ENCODE data around the gene NPIPA1. TPM values are rescaled to one million over a fixed set of nuclear protein-coding genes. Genes with fewer than 3 reads are reported as not detected.

NPIPA1 gene
- total RNA-seq, 1 experiment from 2014 or later, result 91.0 TPM

DNA sequence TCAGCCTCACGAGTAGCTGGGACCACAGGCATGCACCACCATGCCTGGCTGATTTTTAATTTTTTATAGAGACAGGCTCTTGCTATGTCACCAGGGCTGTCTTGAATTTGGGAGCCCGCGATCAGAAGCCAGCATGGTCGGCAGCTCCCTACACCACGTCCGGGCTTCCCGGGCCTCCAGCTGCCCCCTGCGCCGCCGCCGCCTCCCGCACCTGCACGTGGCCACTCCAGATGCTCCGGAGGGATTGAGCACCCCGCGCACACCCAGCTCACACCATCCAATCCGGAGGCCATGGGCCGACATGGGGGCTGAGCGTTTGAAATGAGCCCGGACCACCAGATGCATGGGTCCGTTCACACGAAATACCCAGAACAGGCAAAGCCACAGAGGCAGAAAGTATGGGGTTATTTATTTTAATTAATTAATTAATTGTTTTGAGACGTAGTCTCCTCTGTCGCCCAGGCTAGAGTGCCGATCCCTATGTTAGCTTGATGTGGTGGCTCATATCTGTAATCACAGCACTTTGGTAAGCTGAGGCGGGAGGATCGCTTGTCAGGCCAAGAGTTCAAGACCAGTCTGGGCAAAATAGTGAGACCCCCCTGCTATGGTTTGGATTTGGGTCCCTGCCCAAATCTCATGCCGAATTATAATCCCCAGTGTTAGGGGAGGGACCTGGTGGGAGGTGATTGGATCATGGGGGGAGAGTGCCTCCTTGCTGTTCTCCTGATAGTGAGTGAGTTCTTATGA, 20.5 kb downstream of the NPIPA1 start:
- CTCF ChIA-PET, result no interaction called here
- H3K4me1 Mint-ChIP-seq (ENCODE audit: low read depth, unreplicated experiment), result no peaks in the 10 kb centered on the region
- no peaks in the 10 kb centered on the region for H3K36me3 Mint-ChIP-seq (ENCODE audit: insufficient read depth, unreplicated experiment)
- Histone ChIP-seq H3K4me1 (no peaks in the 10 kb centered on the region), H3K4me3 (ENCODE audit: low read depth, low read length) (no peak overlapping the region), H3K36me3 (ENCODE audit: control insufficient read depth, insufficient read depth, low read length) (no peaks in the 10 kb centered on the region), H3K27me3 (replicated peaks; ENCODE audit: control insufficient read depth, insufficient read depth, low read length) (no peaks in the 10 kb centered on the region), H3K9me3 (no peaks in the 10 kb centered on the region)
- no peak overlapping the region for H3K27ac Mint-ChIP-seq (ENCODE audit: unreplicated experiment)
- POLR2A ChIA-PET, result interaction anchor here (0.5 kb wide), 1 partner anchor 907 kb away, joined by 3 read pairs; no protein-coding TSS in a partner anchor
- TF ChIP-seq, protein P1, sequence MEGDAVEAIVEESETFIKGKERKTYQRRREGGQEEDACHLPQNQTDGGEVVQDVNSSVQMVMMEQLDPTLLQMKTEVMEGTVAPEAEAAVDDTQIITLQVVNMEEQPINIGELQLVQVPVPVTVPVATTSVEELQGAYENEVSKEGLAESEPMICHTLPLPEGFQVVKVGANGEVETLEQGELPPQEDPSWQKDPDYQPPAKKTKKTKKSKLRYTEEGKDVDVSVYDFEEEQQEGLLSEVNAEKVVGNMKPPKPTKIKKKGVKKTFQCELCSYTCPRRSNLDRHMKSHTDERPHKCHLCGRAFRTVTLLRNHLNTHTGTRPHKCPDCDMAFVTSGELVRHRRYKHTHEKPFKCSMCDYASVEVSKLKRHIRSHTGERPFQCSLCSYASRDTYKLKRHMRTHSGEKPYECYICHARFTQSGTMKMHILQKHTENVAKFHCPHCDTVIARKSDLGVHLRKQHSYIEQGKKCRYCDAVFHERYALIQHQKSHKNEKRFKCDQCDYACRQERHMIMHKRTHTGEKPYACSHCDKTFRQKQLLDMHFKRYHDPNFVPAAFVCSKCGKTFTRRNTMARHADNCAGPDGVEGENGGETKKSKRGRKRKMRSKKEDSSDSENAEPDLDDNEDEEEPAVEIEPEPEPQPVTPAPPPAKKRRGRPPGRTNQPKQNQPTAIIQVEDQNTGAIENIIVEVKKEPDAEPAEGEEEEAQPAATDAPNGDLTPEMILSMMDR (IDR thresholded peaks at IDR 0.05; ENCODE audit: insufficient read depth in 1 of 2, low read depth in 1 of 2, low read length in 1 of 2, severe bottlenecking in 1 of 2, unreplicated experiment in 1 of 2), result no peak
- H3K9me3 Mint-ChIP-seq (ENCODE audit: unreplicated experiment), result no peaks in the 10 kb centered on the region
- no TSS peak for BruUV-seq (replicated peaks)
- no peak for DNase-seq
- no peak overlapping the region for H3K4me3 Mint-ChIP-seq (ENCODE audit: unreplicated experiment)
- no peaks in the 10 kb centered on the region for H3K27me3 Mint-ChIP-seq (ENCODE audit: insufficient read depth, unreplicated experiment)
- intact Hi-C loops (cut with micrococcal nuclease; ENCODE audit: unreplicated experiment), result no loop called here

DNA sequence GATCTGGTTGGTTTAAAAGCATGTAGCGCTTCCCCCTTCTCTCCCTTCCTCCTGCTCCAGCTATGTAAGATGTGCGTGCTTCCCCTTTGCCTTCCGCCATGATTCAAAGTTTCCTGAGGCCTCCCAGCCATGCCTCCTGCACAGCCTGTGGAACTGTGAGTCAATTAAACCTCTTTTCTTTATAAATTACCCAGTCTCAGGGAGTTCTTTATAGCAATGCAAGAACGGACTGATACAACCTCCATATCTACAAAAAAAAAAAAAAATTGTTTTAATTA, 21.0 kb downstream of the NPIPA1 start:
- Mint-ChIP-seq H3K4me3 (ENCODE audit: unreplicated experiment) (no peak overlapping the region), H3K27me3 (ENCODE audit: insufficient read depth, unreplicated experiment) (no peaks in the 10 kb centered on the region), H3K9me3 (ENCODE audit: unreplicated experiment) (no peaks in the 10 kb centered on the region), H3K27ac (ENCODE audit: unreplicated experiment) (no peak overlapping the region), H3K36me3 (ENCODE audit: insufficient read depth, unreplicated experiment) (no peaks in the 10 kb centered on the region), H3K4me1 (ENCODE audit: low read depth, unreplicated experiment) (no peaks in the 10 kb centered on the region)
- no peaks in the 10 kb centered on the region for H3K27me3 ChIP-seq (replicated peaks; ENCODE audit: control insufficient read depth, insufficient read depth, low read length)
- no peaks in the 10 kb centered on the region for H3K9me3 ChIP-seq
- no peak for DNase-seq
- intact Hi-C loops (cut with micrococcal nuclease; ENCODE audit: unreplicated experiment), result no loop called here
- no peak overlapping the region for H3K4me3 ChIP-seq (ENCODE audit: low read depth, low read length)
- TF ChIP-seq, protein P1 (IDR thresholded peaks at IDR 0.05; ENCODE audit: insufficient read depth in 1 of 2, low read depth in 1 of 2, low read length in 1 of 2, severe bottlenecking in 1 of 2, unreplicated experiment in 1 of 2), result no peak
- no peaks in the 10 kb centered on the region for H3K4me1 ChIP-seq
- BruUV-seq (replicated peaks), result no TSS peak
- ChIA-PET POLR2A (interaction anchor here (0.5 kb wide), 1 partner anchor 906 kb away, joined by 3 read pairs; no protein-coding TSS in a partner anchor), CTCF (no interaction called here)
- no peaks in the 10 kb centered on the region for H3K36me3 ChIP-seq (ENCODE audit: control insufficient read depth, insufficient read depth, low read length)

DNA sequence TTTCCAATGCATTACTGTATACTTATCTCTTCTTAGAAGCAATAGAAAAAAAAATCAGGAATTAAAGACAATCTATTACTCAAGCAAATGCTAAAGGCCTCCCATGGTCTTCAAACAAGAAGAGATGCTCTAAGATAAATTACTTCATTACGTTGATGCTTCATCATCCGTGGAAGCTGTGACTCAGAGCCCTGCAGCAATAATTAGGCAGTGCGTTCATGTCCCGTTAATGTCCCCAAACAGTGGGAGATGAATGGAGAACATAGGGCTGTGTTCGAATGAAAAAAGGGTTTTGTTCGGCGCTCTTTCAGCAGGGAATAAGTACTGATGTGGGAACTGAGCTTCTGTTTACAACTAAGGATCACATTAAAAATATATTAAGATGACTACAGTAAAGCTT, 21.7 kb downstream of the NPIPA1 start:
- ChIA-PET POLR2A (no interaction called here), CTCF (no interaction called here)
- TF ChIP-seq, protein P1 (IDR thresholded peaks at IDR 0.05; ENCODE audit: insufficient read depth in 1 of 2, low read depth in 1 of 2, low read length in 1 of 2, severe bottlenecking in 1 of 2, unreplicated experiment in 1 of 2), result no peak
- intact Hi-C loops (cut with micrococcal nuclease; ENCODE audit: unreplicated experiment), result no loop called here
- no peak for DNase-seq
- Histone ChIP-seq H3K27me3 (replicated peaks; ENCODE audit: control insufficient read depth, insufficient read depth, low read length) (no peaks in the 10 kb centered on the region), H3K4me1 (no peaks in the 10 kb centered on the region), H3K36me3 (ENCODE audit: control insufficient read depth, insufficient read depth, low read length) (no peaks in the 10 kb centered on the region), H3K9me3 (no peaks in the 10 kb centered on the region), H3K4me3 (ENCODE audit: low read depth, low read length) (no peak overlapping the region)
- H3K27ac Mint-ChIP-seq (ENCODE audit: unreplicated experiment), result no peak overlapping the region
- no peaks in the 10 kb centered on the region for H3K27me3 Mint-ChIP-seq (ENCODE audit: insufficient read depth, unreplicated experiment)
- H3K9me3 Mint-ChIP-seq (ENCODE audit: unreplicated experiment), result no peaks in the 10 kb centered on the region
- no peak overlapping the region for H3K4me3 Mint-ChIP-seq (ENCODE audit: unreplicated experiment)
- H3K36me3 Mint-ChIP-seq (ENCODE audit: insufficient read depth, unreplicated experiment), result no peaks in the 10 kb centered on the region
- no peaks in the 10 kb centered on the region for H3K4me1 Mint-ChIP-seq (ENCODE audit: low read depth, unreplicated experiment)
- no TSS peak for BruUV-seq (replicated peaks)
